Amniotic stem cell (primary cell): ENCODE results near the gene ZKSCAN8.
A peak's percentile ranks its signal among the peaks of the same experiment; 100 is the strongest.

Source experiments
- DNase-seq: peaks from one replicate; lab custom pipeline; 2025; lab: John Stamatoyannopoulos, UW

The ZKSCAN8 gene

GRCh38 chr6:28139860-28140543, 1.7 kb upstream of the ZKSCAN8 start:
- DNase-seq, result no peak

GRCh38 chr6:28140616-28141015, 1.1 kb upstream of the ZKSCAN8 start:
- no peak for DNase-seq

- DNase-seq, result peak; percentile 7
Observed at GRCh38 chr6:28142446-28142845, 763 bp downstream of the ZKSCAN8 start.

- DNase-seq, result no peak
Observed at GRCh38 chr6:28145231-28145630, 3.5 kb downstream of the ZKSCAN8 start.

- DNase-seq, result no peak
Observed at GRCh38 chr6:28152531-28152930, 10.8 kb downstream of the ZKSCAN8 start.

GRCh38 chr6:28153546-28153945, 11.9 kb downstream of the ZKSCAN8 start:
- no peak for DNase-seq

GRCh38 chr6:28154357-28154756, 12.7 kb downstream of the ZKSCAN8 start:
- DNase-seq, result no peak

GRCh38 chr6:28158318-28158717, 16.6 kb downstream of the ZKSCAN8 start:
- DNase-seq, result no peak

- no peak for DNase-seq
Observed at GRCh38 chr6:28159029-28159607, 17.4 kb downstream of the ZKSCAN8 start.

- DNase-seq, result no peak
Observed at GRCh38 chr6:28160233-28160632, 18.6 kb downstream of the ZKSCAN8 start.

- peak; percentile 5 for DNase-seq
Observed at GRCh38 chr6:28161410-28162079, 19.9 kb downstream of the ZKSCAN8 start.

- no peak for DNase-seq
Observed at GRCh38 chr6:28165563-28165962, 23.9 kb downstream of the ZKSCAN8 start.

GRCh38 chr6:28167068-28167467, 25.4 kb downstream of the ZKSCAN8 start:
- DNase-seq, result peak; percentile 78

GRCh38 chr6:28167926-28168325, 26.2 kb downstream of the ZKSCAN8 start:
- no peak for DNase-seq

GRCh38 chr6:28171271-28171670, 29.6 kb downstream of the ZKSCAN8 start:
- no peak for DNase-seq

GRCh38 chr6:28172006-28172405, 30.3 kb downstream of the ZKSCAN8 start:
- no peak for DNase-seq

GRCh38 chr6:28176373-28176772, 34.7 kb downstream of the ZKSCAN8 start:
- no peak for DNase-seq

- no peak for DNase-seq
Observed at GRCh38 chr6:28182255-28182654, 40.6 kb downstream of the ZKSCAN8 start.

- no peak for DNase-seq
Observed at GRCh38 chr6:28188111-28188979, 46.7 kb downstream of the ZKSCAN8 start.

GRCh38 chr6:28200020-28200419, 58.3 kb downstream of the ZKSCAN8 start:
- no peak for DNase-seq

GRCh38 chr6:28203201-28203600, 61.5 kb downstream of the ZKSCAN8 start:
- DNase-seq, result no peak

- DNase-seq, result no peak
Observed at GRCh38 chr6:28205879-28206278, 64.2 kb downstream of the ZKSCAN8 start.
